Measurements from ENCODE around the gene ATE1.
A peak's percentile ranks its signal among the peaks of the same experiment; 100 is the strongest.

The ATE1 gene

GRCh38 chr10:121854809-121855445, 72.9 kb downstream of the ATE1 start:
- H3K4me1 ChIP-seq (ENCODE audit: insufficient read depth, low read length), result peaks cover 21% of the 10 kb centered on the region
- no peaks in the 10 kb centered on the region for H3K79me2 ChIP-seq (ENCODE audit: insufficient read depth, low read length)
- H3K27ac ChIP-seq (ENCODE audit: low read length), result no peak overlapping the region; the same call in 1 of the 2 replicates
- peaks cover 17% of the 10 kb centered on the region for H3K9me3 ChIP-seq (ENCODE audit: insufficient read depth, low read length, severe bottlenecking)
- DNase-seq, result peak; percentile 32
- H3K4me3 ChIP-seq (ENCODE audit: low read depth in 1 of 2, low read length in 2 of 2), result no peak overlapping the region
- ATAC-seq (ENCODE audit: insufficient read depth, low read depth), result peak; percentile 63; the same call in 2 of the 3 replicates
- no peak overlapping the region for H3K9ac ChIP-seq (ENCODE audit: low read depth, low read length)
- peaks cover 52% of the 10 kb centered on the region for H3K36me3 ChIP-seq (ENCODE audit: insufficient read depth, low read length)
- TF ChIP-seq, protein P1, sequence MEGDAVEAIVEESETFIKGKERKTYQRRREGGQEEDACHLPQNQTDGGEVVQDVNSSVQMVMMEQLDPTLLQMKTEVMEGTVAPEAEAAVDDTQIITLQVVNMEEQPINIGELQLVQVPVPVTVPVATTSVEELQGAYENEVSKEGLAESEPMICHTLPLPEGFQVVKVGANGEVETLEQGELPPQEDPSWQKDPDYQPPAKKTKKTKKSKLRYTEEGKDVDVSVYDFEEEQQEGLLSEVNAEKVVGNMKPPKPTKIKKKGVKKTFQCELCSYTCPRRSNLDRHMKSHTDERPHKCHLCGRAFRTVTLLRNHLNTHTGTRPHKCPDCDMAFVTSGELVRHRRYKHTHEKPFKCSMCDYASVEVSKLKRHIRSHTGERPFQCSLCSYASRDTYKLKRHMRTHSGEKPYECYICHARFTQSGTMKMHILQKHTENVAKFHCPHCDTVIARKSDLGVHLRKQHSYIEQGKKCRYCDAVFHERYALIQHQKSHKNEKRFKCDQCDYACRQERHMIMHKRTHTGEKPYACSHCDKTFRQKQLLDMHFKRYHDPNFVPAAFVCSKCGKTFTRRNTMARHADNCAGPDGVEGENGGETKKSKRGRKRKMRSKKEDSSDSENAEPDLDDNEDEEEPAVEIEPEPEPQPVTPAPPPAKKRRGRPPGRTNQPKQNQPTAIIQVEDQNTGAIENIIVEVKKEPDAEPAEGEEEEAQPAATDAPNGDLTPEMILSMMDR (IDR thresholded peaks at IDR 0.05; ENCODE audit: borderline replicate concordance, extremely low read depth, low read length, poor library complexity, severe bottlenecking), result no peak
- no peak for TF ChIP-seq EZH2 (IDR thresholded peaks at IDR 0.05; ENCODE audit: borderline replicate concordance, low read depth, low read length, severe bottlenecking)
- no peak overlapping the region for H3K4me2 ChIP-seq (ENCODE audit: insufficient read depth, low read length)
- H3K27me3 ChIP-seq (ENCODE audit: insufficient read depth, low read length, poor library complexity), result no peaks in the 10 kb centered on the region
- H2AFZ ChIP-seq (ENCODE audit: low read depth, low read length), result no peak overlapping the region
- no peaks in the 10 kb centered on the region for H4K20me1 ChIP-seq (ENCODE audit: insufficient read depth, low read length)

DNA sequence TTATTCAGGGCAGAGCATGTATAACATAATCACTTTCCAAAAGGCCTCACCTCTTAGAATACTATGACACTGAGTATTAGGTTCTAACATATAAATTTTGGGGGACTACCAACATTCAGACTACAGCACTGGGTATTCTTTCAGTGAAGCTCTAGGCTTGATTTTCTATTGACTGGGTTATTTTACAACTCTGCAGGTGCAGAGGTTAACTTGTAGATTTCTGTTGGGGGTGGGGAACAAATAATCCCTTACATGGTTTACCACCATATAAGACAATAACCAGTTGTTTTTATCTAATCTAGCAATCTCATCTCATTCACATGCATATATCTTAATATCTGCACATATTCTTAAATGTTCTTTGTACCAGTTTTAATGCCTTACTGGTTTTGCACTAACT, 73.9 kb downstream of the ATE1 start:
- Histone ChIP-seq H3K4me1 (ENCODE audit: insufficient read depth, low read length) (peaks cover 21% of the 10 kb centered on the region), H3K79me2 (ENCODE audit: insufficient read depth, low read length) (no peaks in the 10 kb centered on the region), H2AFZ (ENCODE audit: low read depth, low read length) (no peak overlapping the region), H3K4me3 (ENCODE audit: low read depth in 1 of 2, low read length in 2 of 2) (no peak overlapping the region), H3K36me3 (ENCODE audit: insufficient read depth, low read length) (peaks cover 56% of the 10 kb centered on the region), H3K27me3 (ENCODE audit: insufficient read depth, low read length, poor library complexity) (no peaks in the 10 kb centered on the region), H3K9me3 (ENCODE audit: insufficient read depth, low read length, severe bottlenecking) (peaks cover 17% of the 10 kb centered on the region), H4K20me1 (ENCODE audit: insufficient read depth, low read length) (no peaks in the 10 kb centered on the region), H3K27ac (ENCODE audit: low read length) (peak overlapping the region; percentile 24; the same call in 1 of the 2 replicates), H3K4me2 (ENCODE audit: insufficient read depth, low read length) (no peak overlapping the region), H3K9ac (ENCODE audit: low read depth, low read length) (no peak overlapping the region)
- peak; percentile 76 for ATAC-seq (ENCODE audit: insufficient read depth, low read depth)
- TF ChIP-seq EZH2 (IDR thresholded peaks at IDR 0.05; ENCODE audit: borderline replicate concordance, low read depth, low read length, severe bottlenecking), result no peak
- TF ChIP-seq, protein P1 (IDR thresholded peaks at IDR 0.05; ENCODE audit: borderline replicate concordance, extremely low read depth, low read length, poor library complexity, severe bottlenecking), result no peak
- DNase-seq, result no peak

- Histone ChIP-seq H3K36me3 (ENCODE audit: insufficient read depth, low read length) (peaks cover 52% of the 10 kb centered on the region), H3K9me3 (ENCODE audit: insufficient read depth, low read length, severe bottlenecking) (peaks cover 9% of the 10 kb centered on the region), H3K79me2 (ENCODE audit: insufficient read depth, low read length) (no peaks in the 10 kb centered on the region), H3K4me1 (ENCODE audit: insufficient read depth, low read length) (peaks cover 21% of the 10 kb centered on the region), H3K4me2 (ENCODE audit: insufficient read depth, low read length) (no peak overlapping the region), H3K27ac (ENCODE audit: low read length) (no peak overlapping the region), H3K4me3 (ENCODE audit: low read depth in 1 of 2, low read length in 2 of 2) (no peak overlapping the region), H4K20me1 (ENCODE audit: insufficient read depth, low read length) (no peaks in the 10 kb centered on the region), H3K9ac (ENCODE audit: low read depth, low read length) (no peak overlapping the region), H2AFZ (ENCODE audit: low read depth, low read length) (no peak overlapping the region), H3K27me3 (ENCODE audit: insufficient read depth, low read length, poor library complexity) (no peaks in the 10 kb centered on the region)
- DNase-seq (no peak), ATAC-seq (ENCODE audit: insufficient read depth, low read depth) (no peak)
- TF ChIP-seq, protein P1 (IDR thresholded peaks at IDR 0.05; ENCODE audit: borderline replicate concordance, extremely low read depth, low read length, poor library complexity, severe bottlenecking), result no peak
- TF ChIP-seq EZH2 (IDR thresholded peaks at IDR 0.05; ENCODE audit: borderline replicate concordance, low read depth, low read length, severe bottlenecking), result no peak
Observed at GRCh38 chr10:121851786-121852185, 76.0 kb downstream of the ATE1 start.
